Ovary (tissue), 9 donors: ENCODE data around the gene AVP. TPM values are rescaled to one million over a fixed set of nuclear protein-coding genes. Genes with fewer than 3 reads are reported as not detected.
"Not testable (repeated sequence)": the region's sequence is repeated elsewhere in the genome, so short reads cannot be mapped to it uniquely, and the experiment has no call there.

Source experiments
- DNase-seq, 5 donors: peaks; one replicate each; pipeline ENCODE4 v3.0.0-alpha.2; 2019 to 2020
- H3K27ac ChIP-seq, 2 donors: fragments of 200-600 bp; one replicate each; pipeline versions ENCODE4 v1.5.1 to v1.8.0; 2019 to 2022
- H3K27me3 ChIP-seq: fragments of 200-600 bp; one replicate; pipeline ENCODE4 v1.8.0; 2022
- H3K36me3 ChIP-seq: fragments of 200-600 bp; sonication (generic); one replicate; pipeline ENCODE4 v1.5.1; 2019
- H3K4me1 ChIP-seq: one replicate; pipeline ENCODE4 v1.8.1; 2013; ENCODE audit warnings: mild to moderate bottlenecking, moderate library complexity; ENCODE audit not compliant: insufficient read depth
- H3K4me3 ChIP-seq: fragments of 200-600 bp; sonication (generic); one replicate; pipeline ENCODE4 v1.5.1; 2017
- H3K9me3 ChIP-seq, 2 donors: fragments of 200-600 bp in 1 of 2; sonication (generic) in 1 of 2; one replicate each; pipeline versions ENCODE4 v1.5.1 to v1.8.1; 2013 to 2019; ENCODE audit warnings: mild to moderate bottlenecking in 1 of 2, moderate library complexity in 1 of 2
- CTCF ChIP-seq, 3 donors: fragments of 450-650 bp in 2 of 3; fragments of 200-600 bp in 1 of 3; IDR thresholded peaks; one replicate each; pipeline versions ENCODE4 v1.5.1 to v1.8.0; 2016 to 2022; ENCODE audit warnings: antibody characterized with exemption in 3 of 3, mild to moderate bottlenecking in 1 of 3
- EP300 ChIP-seq: sonication (generic); formaldehyde crosslinking; IDR thresholded peaks from one replicate; pipeline ENCODE4 v1.6.1; 2017; ENCODE audit warnings: antibody characterized with exemption
- POLR2A ChIP-seq: fragments of 450-650 bp; IDR thresholded peaks from one replicate; pipeline ENCODE4 v1.6.1; 2017; ENCODE audit warnings: antibody characterized with exemption, mild to moderate bottlenecking, moderate library complexity
- WGBS, 3 donors: extraction: QIAGEN DNeasy Blood & Tissue Kit in 1 of 3; methylation state at CpG; one replicate each; pipeline versions ENCODE4 v1.1.5 to v1.1.7; 2013 to 2017; 5-methylcytosine and 5-hydroxymethylcytosine counted together
- intact Hi-C, 4 donors: fragments of 100-400 bp; cut with DNase I; formaldehyde crosslinking; loops; one replicate each; pipeline versions ENCODE4 v1.11.0 to v1.15.1; 2022 to 2023
- polyA plus RNA-seq, 2 donors: library from polyadenylated mRNA; stranded (reverse); fragments of 200-250 nt in 1 of 2; fragments of 350-450 nt in 1 of 2; fragmentation: Illumina TruSeq in 1 of 2; extraction: RNeasy Lipid Tissue Mini Kit (QIAGEN cat#74804) in 1 of 2; gene quantifications; one replicate each; pipeline ENCODE4 v1.2.3, GENCODE V29; 2013 to 2014
- total RNA-seq, 7 donors: library from RNA; depleted of rRNA in 2 of 7; stranded (reverse); fragments of >200 nt in 2 of 7; fragmentation: NEBNext Ultra II Directional in 3 of 7; extraction: Animal tissue kit (Norgen Biotek cat#: 25700) in 3 of 7; gene quantifications; one replicate each; pipeline versions ENCODE4 v1.1.0 to v1.2.4, GENCODE V29; 2016 to 2023
- donor health status: DM: no; HTN: no; CAD: no; lungs with moderate emphysema.
- donor health status: DM: no; HTN: no; CAD: no.
- donor health status: Bipolar disorder and iron deficiency.
- donor health status: DM: yes; HTN: yes; CAD: no.
- donor health status: DM: no; HTN: no; CAD: no.
- donor health status: DM: yes; HTN: yes; CAD: no.

AVP gene
- total and polyA plus RNA-seq, 9 donors: not detected

GRCh38 chr20:3117839-3118379, 33.4 kb upstream of the AVP start:
- not testable (repeated sequence) for H3K4me3 ChIP-seq, H3K9me3 ChIP-seq, H3K27ac ChIP-seq, H3K27me3 ChIP-seq, H3K4me1 ChIP-seq, H3K36me3 ChIP-seq
- intact Hi-C loops: loop anchor here in 3 of 4 donors (5.0 to 10.0 kb wide), 2 partner anchors 63 to 66 kb away; no protein-coding TSS in a partner anchor
- peak; percentile 35 to 73 (median 56) for DNase-seq
- peak; percentile 31 to 53 (median 31) for TF ChIP-seq CTCF (IDR thresholded peaks at IDR 0.05)
- 56 to 58% (median 56%) methylated on average over 14 of the region's 14 CpGs for WGBS, 3 donors

GRCh38 chr20:3116341-3116740, 31.8 kb upstream of the AVP start:
- no peak overlapping the region for H3K27ac ChIP-seq
- intact Hi-C loops: loop anchor here in 3 of 4 donors (5.0 to 10.0 kb wide), 2 partner anchors 62 to 64 kb away; no protein-coding TSS in a partner anchor
- no peaks in the 10 kb centered on the region for H3K36me3 ChIP-seq
- H3K9me3 ChIP-seq: no peaks in the 10 kb centered on the region
- DNase-seq: no peak
- WGBS, 3 donors: 66 to 79% (median 71%) methylated on average over 4 of the region's 4 CpGs
- no peak overlapping the region for H3K4me3 ChIP-seq
- no peak for TF ChIP-seq POLR2A
- TF ChIP-seq EP300: no peak
- no peak for TF ChIP-seq CTCF (IDR thresholded peaks at IDR 0.05)
- no peaks in the 10 kb centered on the region for H3K4me1 ChIP-seq
- no peaks in the 10 kb centered on the region for H3K27me3 ChIP-seq

GRCh38 chr20:3115190-3116107, 30.9 kb upstream of the AVP start:
- no peaks in the 10 kb centered on the region for H3K27me3 ChIP-seq
- intact Hi-C loops: loop anchor here in 3 of 4 donors (5.0 to 10.0 kb wide), 2 partner anchors 61 to 63 kb away; no protein-coding TSS in a partner anchor
- H3K4me3 ChIP-seq: no peak overlapping the region
- no peaks in the 10 kb centered on the region for H3K9me3 ChIP-seq
- no peak overlapping the region for H3K27ac ChIP-seq
- H3K4me1 ChIP-seq: no peaks in the 10 kb centered on the region
- TF ChIP-seq CTCF (IDR thresholded peaks at IDR 0.05) (peak; percentile 12 to 74 (median 43)), POLR2A (no peak), EP300 (no peak)
- no peaks in the 10 kb centered on the region for H3K36me3 ChIP-seq
- peak in 3 of 5 donors; percentile 22 to 45 (median 35) for DNase-seq
- 48 to 56% (median 49%) methylated on average over 30 of the region's 30 CpGs for WGBS, 3 donors

GRCh38 chr20:3111995-3112394, 27.5 kb upstream of the AVP start:
- TF ChIP-seq EP300 (no peak), CTCF (IDR thresholded peaks at IDR 0.05) (no peak), POLR2A (no peak)
- H3K4me1 ChIP-seq: no peaks in the 10 kb centered on the region
- no peaks in the 10 kb centered on the region for H3K27me3 ChIP-seq
- intact Hi-C loops: loop anchor here in 2 of 4 donors (10.0 kb wide), 1 partner anchor 57 kb away; no protein-coding TSS in a partner anchor
- no peak overlapping the region for H3K27ac ChIP-seq
- DNase-seq: no peak
- H3K9me3 ChIP-seq: no peaks in the 10 kb centered on the region
- 64 to 78% (median 74%) methylated on average over 2 of the region's 2 CpGs for WGBS, 3 donors
- no peak overlapping the region for H3K4me3 ChIP-seq
- H3K36me3 ChIP-seq: no peaks in the 10 kb centered on the region
